GM21786 (cell line): ENCODE data around the gene IL23R.
"Not testable (repeated sequence)": the region's sequence is repeated elsewhere in the genome, so short reads cannot be mapped to it uniquely, and the experiment has no call there.

Source experiments
- ATAC-seq: cut with Tn5 transposase; IDR thresholded peaks from one replicate; pipeline ENCODE4 v1.9.1; 2021; ENCODE audit not compliant: unreplicated experiment

Gene IL23R

GRCh38 chr1:67166196-67166595, at the start of gene IL23R:
Gene IL23R, plus strand, starts transcription at chr1:67166454. Its CDS starts 1,667 bp downstream, at chr1:67168121.
- peak; percentile 83 for ATAC-seq

- ATAC-seq, result no peak
Observed at GRCh38 chr1:67118191-67118590, 48.1 kb upstream of the IL23R start.

- ATAC-seq, result no peak
Observed at GRCh38 chr1:67118646-67119045, 47.6 kb upstream of the IL23R start.

- no peak for ATAC-seq
Observed at GRCh38 chr1:67120855-67121619, 45.2 kb upstream of the IL23R start.

- no peak for ATAC-seq
Observed at GRCh38 chr1:67124455-67124854, 41.8 kb upstream of the IL23R start.

GRCh38 chr1:67126111-67126746, 40.0 kb upstream of the IL23R start:
- ATAC-seq, result no peak

GRCh38 chr1:67126974-67127373, 39.3 kb upstream of the IL23R start:
- ATAC-seq, result no peak

GRCh38 chr1:67130673-67131072, 35.6 kb upstream of the IL23R start:
- no peak for ATAC-seq

- ATAC-seq, result no peak
Observed at GRCh38 chr1:67133177-67133576, 33.1 kb upstream of the IL23R start.

- no peak for ATAC-seq
Observed at GRCh38 chr1:67134695-67135094, 31.6 kb upstream of the IL23R start, which contains the start of gene C1orf141. Gene C1orf141, minus strand, starts transcription at chr1:67134970. Its CDS starts 7,730 bp downstream, at chr1:67127240.

GRCh38 chr1:67135354-67135753, 30.9 kb upstream of the IL23R start:
- ATAC-seq, result no peak

GRCh38 chr1:67137307-67137753, 28.9 kb upstream of the IL23R start:
- ATAC-seq, result no peak

- no peak for ATAC-seq
Observed at GRCh38 chr1:67138813-67139499, 27.3 kb upstream of the IL23R start.

GRCh38 chr1:67140460-67140859, 25.8 kb upstream of the IL23R start:
- ATAC-seq, result no peak

GRCh38 chr1:67141832-67142231, 24.4 kb upstream of the IL23R start:
- ATAC-seq, result not testable (repeated sequence)

GRCh38 chr1:67142931-67143330, 23.3 kb upstream of the IL23R start:
- ATAC-seq, result no peak

GRCh38 chr1:67143966-67144365, 22.3 kb upstream of the IL23R start:
- no peak for ATAC-seq

- no peak for ATAC-seq
Observed at GRCh38 chr1:67144696-67145095, 21.6 kb upstream of the IL23R start.

- no peak for ATAC-seq
Observed at GRCh38 chr1:67146101-67146500, 20.2 kb upstream of the IL23R start.

GRCh38 chr1:67146539-67146938, 19.7 kb upstream of the IL23R start:
- ATAC-seq, result no peak

GRCh38 chr1:67147973-67148372, 18.3 kb upstream of the IL23R start:
- ATAC-seq, result not testable (repeated sequence)
